Measurements from ENCODE around the gene AKNA.

AKNA gene

GRCh38 chr9:114396558-114397218 is 8.9 kb upstream of the AKNA start:
- intact Hi-C loops (cut with micrococcal nuclease), result loop anchor here (1.0 to 5.0 kb wide), 3 partner anchors 9 to 59 kb away; partner anchors contain the start of gene AKNA
- Mint-ChIP-seq H3K9me3 (no peaks in the 10 kb centered on the region), H3K27me3 (no peaks in the 10 kb centered on the region), H3K36me3 (ENCODE audit: low read depth) (peaks cover 64% of the 10 kb centered on the region), H3K4me1 (ENCODE audit: low read depth) (peaks cover 56% of the 10 kb centered on the region), H3K27ac (peak overlapping the region; percentile 98), H3K4me3 (peak overlapping the region; percentile 93)

- Mint-ChIP-seq H3K4me1 (ENCODE audit: low read depth) (peaks cover 59% of the 10 kb centered on the region), H3K27ac (peak overlapping the region; percentile 98)
- intact Hi-C loops (cut with micrococcal nuclease), result loop anchor here (5.0 kb wide), 1 partner anchor 58 kb away; no protein-coding TSS in a partner anchor
Measured at GRCh38 chr9:114395768-114396167, 8.0 kb upstream of the AKNA start.

GRCh38 chr9:114395334-114395617 is 7.5 kb upstream of the AKNA start:
- intact Hi-C loops (cut with micrococcal nuclease), result loop anchor here (5.0 kb wide), 1 partner anchor 58 kb away; no protein-coding TSS in a partner anchor
- H3K36me3 Mint-ChIP-seq (ENCODE audit: low read depth), result peaks cover 67% of the 10 kb centered on the region
- H3K4me3 Mint-ChIP-seq, result no peak overlapping the region
- H3K9me3 Mint-ChIP-seq, result no peaks in the 10 kb centered on the region
- no peaks in the 10 kb centered on the region for H3K27me3 Mint-ChIP-seq
- H3K4me1 Mint-ChIP-seq (ENCODE audit: low read depth), result peaks cover 64% of the 10 kb centered on the region
- H3K27ac Mint-ChIP-seq, result peak overlapping the region; percentile 98

More at GRCh38 chr9:114395768-114396167, 8.0 kb upstream of the AKNA start:
- Mint-ChIP-seq H3K4me3 (no peak overlapping the region), H3K36me3 (ENCODE audit: low read depth) (peaks cover 67% of the 10 kb centered on the region), H3K27me3 (no peaks in the 10 kb centered on the region), H3K9me3 (no peaks in the 10 kb centered on the region)

GRCh38 chr9:114394523-114395333 is 6.9 kb upstream of the AKNA start:
- Mint-ChIP-seq H3K4me1 (ENCODE audit: low read depth) (peaks cover 70% of the 10 kb centered on the region), H3K9me3 (no peaks in the 10 kb centered on the region), H3K27ac (peak overlapping the region; percentile 98), H3K4me3 (peak overlapping the region; percentile 32), H3K27me3 (no peaks in the 10 kb centered on the region), H3K36me3 (ENCODE audit: low read depth) (peaks cover 71% of the 10 kb centered on the region)
- intact Hi-C loops (cut with micrococcal nuclease), result loop anchor here (5.0 kb wide), 1 partner anchor 57 kb away; no protein-coding TSS in a partner anchor

- H3K36me3 Mint-ChIP-seq (ENCODE audit: low read depth), result peaks cover 84% of the 10 kb centered on the region
- H3K9me3 Mint-ChIP-seq, result no peaks in the 10 kb centered on the region
- no peak overlapping the region for H3K27ac Mint-ChIP-seq
- peaks cover 88% of the 10 kb centered on the region for H3K4me1 Mint-ChIP-seq (ENCODE audit: low read depth)
- H3K4me3 Mint-ChIP-seq, result no peak overlapping the region
- H3K27me3 Mint-ChIP-seq, result no peaks in the 10 kb centered on the region
- intact Hi-C loops (cut with micrococcal nuclease), result no loop called here
Measured at GRCh38 chr9:114392749-114393112, 4.9 kb upstream of the AKNA start.

GRCh38 chr9:114390952-114391351 is 3.2 kb upstream of the AKNA start:
- Mint-ChIP-seq H3K9me3 (no peaks in the 10 kb centered on the region), H3K4me3 (no peak overlapping the region), H3K4me1 (ENCODE audit: low read depth) (peaks cover 87% of the 10 kb centered on the region), H3K36me3 (ENCODE audit: low read depth) (peaks cover 84% of the 10 kb centered on the region), H3K27ac (peak overlapping the region; percentile 95), H3K27me3 (no peaks in the 10 kb centered on the region)
- intact Hi-C loops (cut with micrococcal nuclease), result no loop called here

GRCh38 chr9:114389612-114390368 is 2.0 kb upstream of the AKNA start:
- H3K4me1 Mint-ChIP-seq (ENCODE audit: low read depth), result peaks cover 87% of the 10 kb centered on the region
- intact Hi-C loops (cut with micrococcal nuclease), result no loop called here
- no peak overlapping the region for H3K4me3 Mint-ChIP-seq
- H3K9me3 Mint-ChIP-seq, result no peaks in the 10 kb centered on the region
- no peaks in the 10 kb centered on the region for H3K27me3 Mint-ChIP-seq
- peak overlapping the region; percentile 95 for H3K27ac Mint-ChIP-seq
- H3K36me3 Mint-ChIP-seq (ENCODE audit: low read depth), result peaks cover 75% of the 10 kb centered on the region

- Mint-ChIP-seq H3K4me3 (peak overlapping the region; percentile 96), H3K27me3 (no peaks in the 10 kb centered on the region), H3K27ac (peak overlapping the region; percentile 95), H3K36me3 (ENCODE audit: low read depth) (peaks cover 69% of the 10 kb centered on the region), H3K9me3 (no peaks in the 10 kb centered on the region), H3K4me1 (ENCODE audit: low read depth) (peaks cover 84% of the 10 kb centered on the region)
- intact Hi-C loops (cut with micrococcal nuclease), result no loop called here
Measured at GRCh38 chr9:114388764-114389375, 1.1 kb upstream of the AKNA start.

GRCh38 chr9:114388357-114388682 is 538 bp upstream of the AKNA start:
- peaks cover 84% of the 10 kb centered on the region for H3K4me1 Mint-ChIP-seq (ENCODE audit: low read depth)
- H3K4me3 Mint-ChIP-seq, result peak overlapping the region; percentile 96
- H3K27me3 Mint-ChIP-seq, result no peaks in the 10 kb centered on the region
- peak overlapping the region; percentile 95 for H3K27ac Mint-ChIP-seq
- peaks cover 69% of the 10 kb centered on the region for H3K36me3 Mint-ChIP-seq (ENCODE audit: low read depth)
- H3K9me3 Mint-ChIP-seq, result no peaks in the 10 kb centered on the region
- intact Hi-C loops (cut with micrococcal nuclease), result no loop called here

GRCh38 chr9:114386886-114387679 is 699 bp downstream of the AKNA start:
- Mint-ChIP-seq H3K36me3 (ENCODE audit: low read depth) (peaks cover 72% of the 10 kb centered on the region), H3K27me3 (no peaks in the 10 kb centered on the region), H3K4me1 (ENCODE audit: low read depth) (peaks cover 88% of the 10 kb centered on the region), H3K4me3 (peak overlapping the region; percentile 96), H3K9me3 (no peaks in the 10 kb centered on the region), H3K27ac (peak overlapping the region; percentile 95)
- intact Hi-C loops (cut with micrococcal nuclease), result loop anchor here (1.0 kb wide), 1 partner anchor 10 kb away; no protein-coding TSS in a partner anchor

- Mint-ChIP-seq H3K4me3 (peak overlapping the region; percentile 96), H3K4me1 (ENCODE audit: low read depth) (peaks cover 88% of the 10 kb centered on the region), H3K27ac (peak overlapping the region; percentile 95), H3K9me3 (no peaks in the 10 kb centered on the region), H3K36me3 (ENCODE audit: low read depth) (peaks cover 72% of the 10 kb centered on the region), H3K27me3 (no peaks in the 10 kb centered on the region)
- intact Hi-C loops (cut with micrococcal nuclease), result no loop called here
Measured at GRCh38 chr9:114386361-114386885, 1.4 kb downstream of the AKNA start.

GRCh38 chr9:114385397-114386181 is 2.2 kb downstream of the AKNA start:
- intact Hi-C loops (cut with micrococcal nuclease), result loop anchor here (1.0 kb wide), 1 partner anchor 12 kb away; no protein-coding TSS in a partner anchor
- Mint-ChIP-seq H3K4me3 (peak overlapping the region; percentile 96), H3K27ac (peak overlapping the region; percentile 95), H3K4me1 (ENCODE audit: low read depth) (peaks cover 84% of the 10 kb centered on the region), H3K36me3 (ENCODE audit: low read depth) (peaks cover 80% of the 10 kb centered on the region), H3K27me3 (no peaks in the 10 kb centered on the region), H3K9me3 (no peaks in the 10 kb centered on the region)

Measured in dendritic cell treated with granulocyte-macrophage colony-stimulating factor and Interleukin-4, amounts not matched to agents 40 ng/mL and 50 ng/mL, for 4 days (primary cell).